GM23338 (cell line): ENCODE measurements around the gene APOL4. TPM values are rescaled to one million over a fixed set of nuclear protein-coding genes. Genes with fewer than 3 reads are reported as not detected.
"Not testable (repeated sequence)": the region's sequence is repeated elsewhere in the genome, so short reads cannot be mapped to it uniquely, and the experiment has no call there.

Experiments
- ATAC-seq: fragments of 200-7000 bp; cut with Tn5 transposase; 3 replicates; pipeline ENCODE4 v1.9.1; 2020
- DNase-seq: peaks from one replicate; pipeline ENCODE4 v3.0.0-alpha.2; 2015; ENCODE audit warnings: low spot score
- H2AFZ ChIP-seq: fragments of 200-600 bp; sonication (generic); 2 replicates; pipeline ENCODE4 v1.8.0; 2016; ENCODE audit warnings: antibody characterized with exemption, mild to moderate bottlenecking, moderate library complexity
- H3F3A ChIP-seq: fragments of 200-600 bp; sonication (generic); replicated peaks from 2 replicates; pipeline ENCODE4 v1.8.0; 2017; ENCODE audit warnings: antibody characterized with exemption, mixed run types, low read depth
- H3K27ac ChIP-seq: fragments of 200-600 bp; sonication (generic); 2 replicates; pipeline ENCODE4 v1.6.1; 2016; ENCODE audit warnings: low read depth
- H3K27me3 ChIP-seq: fragments of 200-600 bp; sonication (generic); 2 replicates; pipeline ENCODE4 v1.8.0; 2016; ENCODE audit warnings: mild to moderate bottlenecking, mixed run types, moderate library complexity; ENCODE audit not compliant: insufficient read depth
- H3K36me3 ChIP-seq: fragments of 200-600 bp; sonication (generic); 2 replicates; pipeline ENCODE4 v1.8.0; 2016; ENCODE audit warnings: mild to moderate bottlenecking; ENCODE audit not compliant: insufficient read depth
- H3K4me1 ChIP-seq: fragments of 200-600 bp; sonication (generic); 2 replicates; pipeline ENCODE4 v1.8.0; 2016; ENCODE audit warnings: mild to moderate bottlenecking, moderate library complexity; ENCODE audit not compliant: insufficient read depth
- H3K4me2 ChIP-seq: fragments of 200-600 bp; sonication (generic); 2 replicates; pipeline ENCODE4 v1.7.1; 2017; ENCODE audit warnings: mixed run types
- H3K4me3 ChIP-seq: fragments of 200-600 bp; sonication (generic); 2 replicates; pipeline ENCODE4 v1.6.1; 2016; ENCODE audit warnings: mixed run types
- H3K79me2 ChIP-seq: fragments of 200-600 bp; sonication (generic); replicated peaks from 2 replicates; pipeline ENCODE4 v1.8.0; 2017; ENCODE audit warnings: mild to moderate bottlenecking; ENCODE audit not compliant: insufficient read depth
- H3K9me2 ChIP-seq: fragments of 200-600 bp; sonication (generic); 2 replicates; pipeline ENCODE4 v1.8.0; 2017; ENCODE audit not compliant: insufficient read depth
- H4K20me1 ChIP-seq: fragments of 200-600 bp; sonication (generic); replicated peaks from 2 replicates; pipeline ENCODE4 v1.8.0; 2017; ENCODE audit warnings: mild to moderate bottlenecking; ENCODE audit not compliant: insufficient read depth
- H3K27ac Mint-ChIP-seq: 2 replicates; pipeline ENCODE4 v1.8.0; 2020; ENCODE audit warnings: inconsistent platforms, mild to moderate bottlenecking, moderate library complexity, mixed read lengths
- H3K27me3 Mint-ChIP-seq: 3 replicates; pipeline ENCODE4 v1.8.0; 2022; ENCODE audit warnings: low read depth, mild to moderate bottlenecking, moderate library complexity, mixed read lengths, inconsistent platforms; ENCODE audit not compliant: insufficient read depth, poor library complexity
- H3K36me3 Mint-ChIP-seq: 3 replicates; pipeline ENCODE4 v1.8.0; 2021; ENCODE audit warnings: low read depth, mild to moderate bottlenecking, inconsistent platforms, moderate library complexity, mixed read lengths
- H3K4me1 Mint-ChIP-seq: 3 replicates; pipeline ENCODE4 v1.8.0; 2020; ENCODE audit warnings: mild to moderate bottlenecking, inconsistent platforms, mixed read lengths
- H3K4me3 Mint-ChIP-seq: 3 replicates; pipeline ENCODE4 v1.8.0; 2021; ENCODE audit warnings: moderate library complexity, mild to moderate bottlenecking, inconsistent platforms, mixed read lengths
- H3K9me3 Mint-ChIP-seq: 3 replicates; pipeline ENCODE4 v1.8.0; 2020; ENCODE audit warnings: moderate library complexity, mild to moderate bottlenecking, inconsistent platforms, mixed read lengths
- CREB1 ChIP-seq: fragments of 250-450 bp; sonication (Bioruptor Pico); IDR thresholded peaks from 2 replicates; pipeline ENCODE4 v1.5.0; 2020; ENCODE audit warnings: low read depth, mild to moderate bottlenecking, moderate library complexity
- CTCF ChIP-seq, 2 experiments: fragments of 200-600 bp in 1 of 2; sonication (generic) in 1 of 2; conservative IDR thresholded peaks; 2 replicates each; pipeline versions ENCODE4 v1.5.1 to v1.6.1; 2016 to 2017; ENCODE audit warnings: antibody characterized with exemption in 2 of 2, low read depth in 2 of 2, mild to moderate bottlenecking in 2 of 2, moderate library complexity in 1 of 2
- EZH2 ChIP-seq: fragments of 200-600 bp; sonication (generic); IDR thresholded peaks from one replicate; pipeline ENCODE4 v1.8.0; 2017; ENCODE audit warnings: antibody characterized with exemption, mild to moderate bottlenecking, low read depth; ENCODE audit not compliant: unreplicated experiment
- EZH2phosphoT487 ChIP-seq: fragments of 200-600 bp; sonication (generic); IDR thresholded peaks from one replicate; pipeline ENCODE4 v1.8.1; 2018; ENCODE audit warnings: antibody characterized with exemption; ENCODE audit not compliant: unreplicated experiment
- JUNB ChIP-seq: IDR thresholded peaks from one replicate; pipeline ENCODE4 v1.6.1; 2016; ENCODE audit warnings: antibody characterized with exemption; ENCODE audit not compliant: unreplicated experiment
- POLR2AphosphoS5 ChIP-seq: IDR thresholded peaks from 2 replicates; pipeline ENCODE4 v1.6.1; 2016; ENCODE audit warnings: antibody characterized with exemption, low read depth
- ZNF114 ChIP-seq: fragments of 250-450 bp; sonication (Bioruptor Pico); IDR thresholded peaks from 2 replicates; pipeline ENCODE4 v1.5.0; 2020; ENCODE audit warnings: mild to moderate bottlenecking, moderate library complexity
- long read RNA-seq: library from polyadenylated mRNA; unstranded; transcript quantifications from one replicate; pipeline ENCODE4 v2.0.0, GENCODE V29; 2020; ENCODE audit not compliant: unreplicated experiment
- polyA plus RNA-seq: library from polyadenylated mRNA; unstranded; fragments of >200 nt; fragmentation: Nextera tagmentation; extraction: Ambion mirVana; gene quantifications from 2 replicates; pipeline ENCODE4 v1.2.1, GENCODE V29; 2016
- total RNA-seq: library from RNA; depleted of rRNA; stranded (reverse); fragments of >200 nt; shearing (Covaris generic); gene quantifications from 2 replicates; pipeline ENCODE4 v1.2.3, GENCODE V29; 2014; rRNA removed
- TF ChIP-seq, protein P1 (sequence below): IDR thresholded peaks from one replicate; pipeline ENCODE4 v1.6.1; 2018; ENCODE audit warnings: antibody characterized with exemption; ENCODE audit not compliant: unreplicated experiment

The APOL4 gene, protein sequence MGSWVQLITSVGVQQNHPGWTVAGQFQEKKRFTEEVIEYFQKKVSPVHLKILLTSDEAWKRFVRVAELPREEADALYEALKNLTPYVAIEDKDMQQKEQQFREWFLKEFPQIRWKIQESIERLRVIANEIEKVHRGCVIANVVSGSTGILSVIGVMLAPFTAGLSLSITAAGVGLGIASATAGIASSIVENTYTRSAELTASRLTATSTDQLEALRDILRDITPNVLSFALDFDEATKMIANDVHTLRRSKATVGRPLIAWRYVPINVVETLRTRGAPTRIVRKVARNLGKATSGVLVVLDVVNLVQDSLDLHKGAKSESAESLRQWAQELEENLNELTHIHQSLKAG
- total RNA-seq: not detected in 2 replicates
- polyA plus RNA-seq: not detected in 2 replicates
- long read RNA-seq, partial matches to known transcripts: 0 of 1 reads
- long read RNA-seq, other reads (novel, unspliced or antisense): 1 of 1 reads

DNA sequence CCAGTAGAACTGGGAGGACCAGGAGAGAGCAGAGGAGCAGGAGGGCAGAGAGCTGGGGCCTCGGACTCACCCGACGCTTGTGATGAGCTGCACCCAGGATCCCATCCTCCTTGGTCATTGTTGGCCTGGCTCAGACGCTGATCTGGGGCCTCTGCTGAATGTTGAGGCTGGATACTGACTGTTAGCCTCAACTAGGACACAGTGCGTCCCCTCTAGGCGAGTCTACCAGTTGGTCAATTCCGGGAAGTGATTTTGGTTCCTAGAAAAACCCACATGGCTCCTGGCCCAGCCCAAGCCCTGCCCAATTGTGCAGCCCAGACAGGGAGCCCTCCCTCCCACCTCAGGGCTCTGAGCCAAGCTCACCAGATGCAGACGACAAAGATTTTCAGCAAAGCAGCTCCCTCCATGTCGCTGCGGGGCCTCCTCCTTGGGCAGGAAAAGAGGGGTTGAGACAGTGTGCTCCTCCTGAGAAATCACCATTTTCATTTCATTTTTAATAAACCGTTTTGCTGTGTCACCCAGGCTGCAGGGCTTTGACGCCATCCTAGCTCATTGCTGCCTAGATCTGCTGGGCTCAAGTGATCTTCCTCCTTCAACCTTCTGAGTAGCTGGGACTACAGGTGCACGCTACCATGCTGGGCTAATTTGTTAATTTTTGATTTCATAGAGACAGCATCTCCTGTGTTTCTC is at the start of gene APOL4:
APOL4 (minus strand) TSS at position 180 of the 690 bp plus-strand sequence; CDS start at position 105, 75 bp downstream.
- H3K27ac ChIP-seq: no peak within 1 kb of the TSS
- H3K4me1 Mint-ChIP-seq: peaks cover 30% of the 10 kb centered on the region
- no peak within 1 kb of the TSS for H2AFZ ChIP-seq
- H3K4me3 ChIP-seq: no peak within 1 kb of the TSS
- no peaks in the 10 kb centered on the region for H3F3A ChIP-seq
- H3K27me3 Mint-ChIP-seq: peaks cover 15% of the 10 kb centered on the region
- no peaks in the 10 kb centered on the region for H3K9me2 ChIP-seq
- H3K4me1 ChIP-seq: peaks cover 8% of the 10 kb centered on the region
- no peaks in the 10 kb centered on the region; the same call in 2 of the 3 replicates for H3K36me3 Mint-ChIP-seq
- no peak for ATAC-seq
- no peaks in the 10 kb centered on the region for H4K20me1 ChIP-seq
- no peak within 1 kb of the TSS for H3K4me2 ChIP-seq
- no peaks in the 10 kb centered on the region for H3K36me3 ChIP-seq
- no peaks in the 10 kb centered on the region for H3K9me3 Mint-ChIP-seq
- no peaks in the 10 kb centered on the region for H3K79me2 ChIP-seq
- no peaks in the 10 kb centered on the region for H3K27me3 ChIP-seq
- TF ChIP-seq EZH2: no peak
- DNase-seq: no peak
- no peak within 1 kb of the TSS for H3K27ac Mint-ChIP-seq
- H3K4me3 Mint-ChIP-seq: no peak within 1 kb of the TSS; the same call in 2 of the 3 replicates

DNA sequence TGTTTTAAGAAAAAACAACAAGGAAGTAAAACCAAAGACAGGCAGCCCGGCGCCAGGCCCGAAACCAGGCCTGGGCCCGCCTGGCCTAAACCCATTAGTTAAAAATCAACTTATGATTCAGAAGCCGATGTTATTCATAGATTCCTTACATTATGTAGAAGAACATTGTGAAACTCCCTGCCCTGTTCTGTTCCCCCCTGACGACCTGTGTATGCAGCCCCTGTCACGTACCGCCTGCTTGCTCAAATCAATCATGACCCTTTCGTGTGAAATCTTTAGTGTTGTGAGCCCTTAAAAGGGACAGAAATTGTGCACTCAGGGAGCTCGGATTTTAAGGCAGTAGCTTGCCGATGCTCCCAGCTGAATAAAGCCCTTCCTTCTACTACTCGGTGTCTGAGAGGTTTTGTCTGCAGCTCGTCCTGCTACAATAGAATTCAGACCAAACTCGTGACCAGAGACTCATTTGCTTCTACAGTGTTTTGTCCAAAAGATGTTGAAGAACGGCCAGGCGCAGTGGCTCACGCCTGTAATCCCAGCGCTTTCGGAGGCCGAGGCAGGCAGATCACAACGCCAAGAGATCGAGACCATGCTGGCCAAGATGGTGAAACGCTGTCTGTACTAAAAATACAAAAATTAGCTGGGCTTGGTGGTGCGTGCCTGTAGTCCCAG is 48.8 kb upstream of the APOL4 start:
- H3K4me1 Mint-ChIP-seq, H3K4me3 Mint-ChIP-seq, H3K79me2 ChIP-seq, H3K27ac Mint-ChIP-seq, H3K4me2 ChIP-seq, H3K27me3 Mint-ChIP-seq, H3K27me3 ChIP-seq, H3K9me2 ChIP-seq, H4K20me1 ChIP-seq, H3K4me3 ChIP-seq, H3K36me3 Mint-ChIP-seq, H3F3A ChIP-seq, DNase-seq, H3K4me1 ChIP-seq, ATAC-seq, H3K36me3 ChIP-seq, H3K27ac ChIP-seq: not testable (repeated sequence)
- peak overlapping the region; percentile 92 for H2AFZ ChIP-seq
- H3K9me3 Mint-ChIP-seq: peaks cover 26% of the 10 kb centered on the region

DNA sequence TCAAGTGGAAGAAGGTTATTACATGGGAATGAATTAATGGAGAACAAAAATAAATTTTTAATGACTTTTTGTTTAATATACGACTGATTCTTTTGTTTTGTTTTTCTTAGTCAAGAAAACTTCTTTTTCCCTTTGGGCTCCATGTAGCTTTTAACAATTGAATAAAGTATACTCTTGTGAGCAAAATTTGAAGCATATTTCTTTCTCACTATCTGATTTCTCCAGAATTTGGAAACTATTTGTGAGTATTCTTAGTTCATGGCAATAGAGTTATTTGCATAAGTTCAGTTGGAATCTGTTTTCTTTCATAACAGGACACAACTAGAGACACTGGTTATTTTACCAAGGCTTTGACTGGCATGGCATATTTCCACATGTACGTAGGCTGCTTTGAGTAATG is 47.6 kb upstream of the APOL4 start:
- H3K4me1 Mint-ChIP-seq: peaks cover 8% of the 10 kb centered on the region; the same call in 2 of the 3 replicates
- H3F3A ChIP-seq: no peaks in the 10 kb centered on the region
- H3K27me3 ChIP-seq: no peaks in the 10 kb centered on the region
- no peak overlapping the region for H2AFZ ChIP-seq
- peaks cover 6% of the 10 kb centered on the region; the same call in 1 of the 3 replicates for H3K36me3 Mint-ChIP-seq
- peaks cover 26% of the 10 kb centered on the region for H3K9me3 Mint-ChIP-seq
- DNase-seq (no peak), ATAC-seq (no peak)
- no peaks in the 10 kb centered on the region for H3K36me3 ChIP-seq
- H3K4me3 ChIP-seq: no peak overlapping the region
- H3K4me3 Mint-ChIP-seq: no peak overlapping the region
- no peaks in the 10 kb centered on the region; the same call in none of the 2 replicates for H3K9me2 ChIP-seq
- H3K4me2 ChIP-seq: no peak overlapping the region
- no peak overlapping the region for H3K27ac ChIP-seq
- 0 out of 2 replicates have a peak, but pooled peaks cover 6% of the 10 kb centered on the region for H3K4me1 ChIP-seq
- H4K20me1 ChIP-seq: no peaks in the 10 kb centered on the region
- H3K27me3 Mint-ChIP-seq: peaks cover 7% of the 10 kb centered on the region
- no peaks in the 10 kb centered on the region for H3K79me2 ChIP-seq
- no peak overlapping the region for H3K27ac Mint-ChIP-seq
- no peak for TF ChIP-seq JUNB
- no peak for TF ChIP-seq CREB1 (CRISPR knock-in tag)
- TF ChIP-seq ZNF114 (CRISPR knock-in tag): no peak
- no peak for TF ChIP-seq CTCF (conservative IDR thresholded peaks at IDR 0.05; ENCODE audit: low read depth in 2 of 2)
- TF ChIP-seq POLR2AphosphoS5: no peak
- TF ChIP-seq, protein P1, sequence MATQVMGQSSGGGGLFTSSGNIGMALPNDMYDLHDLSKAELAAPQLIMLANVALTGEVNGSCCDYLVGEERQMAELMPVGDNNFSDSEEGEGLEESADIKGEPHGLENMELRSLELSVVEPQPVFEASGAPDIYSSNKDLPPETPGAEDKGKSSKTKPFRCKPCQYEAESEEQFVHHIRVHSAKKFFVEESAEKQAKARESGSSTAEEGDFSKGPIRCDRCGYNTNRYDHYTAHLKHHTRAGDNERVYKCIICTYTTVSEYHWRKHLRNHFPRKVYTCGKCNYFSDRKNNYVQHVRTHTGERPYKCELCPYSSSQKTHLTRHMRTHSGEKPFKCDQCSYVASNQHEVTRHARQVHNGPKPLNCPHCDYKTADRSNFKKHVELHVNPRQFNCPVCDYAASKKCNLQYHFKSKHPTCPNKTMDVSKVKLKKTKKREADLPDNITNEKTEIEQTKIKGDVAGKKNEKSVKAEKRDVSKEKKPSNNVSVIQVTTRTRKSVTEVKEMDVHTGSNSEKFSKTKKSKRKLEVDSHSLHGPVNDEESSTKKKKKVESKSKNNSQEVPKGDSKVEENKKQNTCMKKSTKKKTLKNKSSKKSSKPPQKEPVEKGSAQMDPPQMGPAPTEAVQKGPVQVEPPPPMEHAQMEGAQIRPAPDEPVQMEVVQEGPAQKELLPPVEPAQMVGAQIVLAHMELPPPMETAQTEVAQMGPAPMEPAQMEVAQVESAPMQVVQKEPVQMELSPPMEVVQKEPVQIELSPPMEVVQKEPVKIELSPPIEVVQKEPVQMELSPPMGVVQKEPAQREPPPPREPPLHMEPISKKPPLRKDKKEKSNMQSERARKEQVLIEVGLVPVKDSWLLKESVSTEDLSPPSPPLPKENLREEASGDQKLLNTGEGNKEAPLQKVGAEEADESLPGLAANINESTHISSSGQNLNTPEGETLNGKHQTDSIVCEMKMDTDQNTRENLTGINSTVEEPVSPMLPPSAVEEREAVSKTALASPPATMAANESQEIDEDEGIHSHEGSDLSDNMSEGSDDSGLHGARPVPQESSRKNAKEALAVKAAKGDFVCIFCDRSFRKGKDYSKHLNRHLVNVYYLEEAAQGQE: no peak
- no peak for TF ChIP-seq EZH2phosphoT487
